HepG2 (cell line): ENCODE results near the gene FHIP2A. TPM values are rescaled to one million over a fixed set of nuclear protein-coding genes. Genes with fewer than 3 reads are reported as not detected.
A peak's percentile ranks its signal among the peaks of the same experiment; 100 is the strongest.

Source experiments
- AGO1 ChIP-seq: fragments of 200-400 bp; formaldehyde crosslinking; IDR thresholded peaks from 2 replicates; pipeline ENCODE4 v1.6.1; 2017; ENCODE audit warnings: mild to moderate bottlenecking, low read depth, low read length, moderate library complexity; ENCODE audit not compliant: poor library complexity, severe bottlenecking
- CBX2 ChIP-seq, 2 experiments: fragments of 200-600 bp in 1 of 2; sonication (generic); formaldehyde crosslinking in 1 of 2; IDR thresholded peaks; 2 replicates each; pipeline versions ENCODE4 v1.7.0 to v1.8.1; 2018 to 2022; ENCODE audit warnings: low read depth in 2 of 2, low read length in 1 of 2, mild to moderate bottlenecking in 1 of 2, missing genetic modification reagents in 1 of 2
- CHD4 ChIP-seq: fragments of 200-600 bp; sonication (generic); IDR thresholded peaks from 2 replicates; pipeline ENCODE4 v1.7.0; 2017; ENCODE audit warnings: mild to moderate bottlenecking, low read length, borderline replicate concordance
- CREBL2 ChIP-seq: sonication (generic); formaldehyde crosslinking; IDR thresholded peaks from 2 replicates; pipeline ENCODE4 v1.8.1; 2023; ENCODE audit warnings: missing genetic modification reagents, mild to moderate bottlenecking, borderline replicate concordance
- FOXC1 ChIP-seq: sonication (generic); formaldehyde crosslinking; IDR thresholded peaks from 2 replicates; pipeline ENCODE4 v1.8.0; 2022; ENCODE audit warnings: mild to moderate bottlenecking, missing genetic modification reagents, borderline replicate concordance
- FOXK1 ChIP-seq: sonication (generic); formaldehyde crosslinking; IDR thresholded peaks from 2 replicates; pipeline ENCODE4 v1.4.0; 2020; ENCODE audit warnings: low read depth, missing genetic modification reagents, borderline replicate concordance
- KMT2B ChIP-seq: IDR thresholded peaks from 2 replicates; pipeline ENCODE4 v1.6.1; 2016; ENCODE audit warnings: missing genetic modification reagents, missing compliant biosample characterization
- LBX2 ChIP-seq: sonication (generic); formaldehyde crosslinking; IDR thresholded peaks from 2 replicates; pipeline ENCODE4 v1.5.0; 2020; ENCODE audit warnings: missing genetic modification reagents, mild to moderate bottlenecking, borderline replicate concordance
- MAFF ChIP-seq: IDR thresholded peaks from 2 replicates; pipeline ENCODE4 v1.6.1; 2011; ENCODE audit warnings: low read depth, low read length, improper control_type of control experiment
- MIXL1 ChIP-seq: IDR thresholded peaks from 2 replicates; pipeline ENCODE4 v1.6.1; 2016
- PCBP2 ChIP-seq: fragments of 200-400 bp; formaldehyde crosslinking; optimal IDR thresholded peaks from 2 replicates; pipeline ENCODE3; 2018; ENCODE audit warnings: low read length, low read depth; ENCODE audit not compliant: poor library complexity, severe bottlenecking
- PHF8 ChIP-seq: sonication (generic); formaldehyde crosslinking; IDR thresholded peaks from 2 replicates; pipeline ENCODE4 v1.5.0; 2020; ENCODE audit warnings: missing genetic modification reagents
- POGZ ChIP-seq: sonication (generic); formaldehyde crosslinking; IDR thresholded peaks from 2 replicates; pipeline ENCODE4 v1.4.0; 2020; ENCODE audit warnings: mild to moderate bottlenecking, missing genetic modification reagents
- STAG1 ChIP-seq: sonication (generic); formaldehyde crosslinking; IDR thresholded peaks from 2 replicates; pipeline ENCODE4 v1.4.0; 2020; ENCODE audit warnings: missing genetic modification reagents
- TBP ChIP-seq: sonication (generic); formaldehyde crosslinking; IDR thresholded peaks from 2 replicates; pipeline ENCODE4 v1.5.0; 2020; ENCODE audit warnings: missing genetic modification reagents
- TOPORS ChIP-seq: sonication (generic); formaldehyde crosslinking; IDR thresholded peaks from 2 replicates; pipeline ENCODE4 v1.8.0; 2023; ENCODE audit warnings: mild to moderate bottlenecking, missing genetic modification reagents
- ZFP41 ChIP-seq: sonication (generic); formaldehyde crosslinking; IDR thresholded peaks from 2 replicates; pipeline ENCODE4 v1.4.0; 2020; ENCODE audit warnings: mild to moderate bottlenecking, missing genetic modification reagents, borderline replicate concordance
- ZFYVE20 ChIP-seq: sonication (generic); formaldehyde crosslinking; IDR thresholded peaks from 2 replicates; pipeline ENCODE4 v1.8.0; 2023; ENCODE audit warnings: low read depth, mild to moderate bottlenecking, moderate library complexity, missing genetic modification reagents, borderline replicate concordance
- ZNF235 ChIP-seq: sonication (generic); formaldehyde crosslinking; IDR thresholded peaks from 2 replicates; pipeline ENCODE4 v1.8.1; 2023; ENCODE audit warnings: mild to moderate bottlenecking, missing genetic modification reagents, borderline replicate concordance
- ZNF441 ChIP-seq: sonication (generic); formaldehyde crosslinking; IDR thresholded peaks from 2 replicates; pipeline ENCODE4 v1.7.0; 2021; ENCODE audit warnings: missing genetic modification reagents, borderline replicate concordance
- ZNF546 ChIP-seq: sonication (generic); formaldehyde crosslinking; conservative IDR thresholded peaks from 2 replicates; pipeline ENCODE4 v1.8.1; 2023; ENCODE audit warnings: mild to moderate bottlenecking, missing genetic modification reagents
- ZSCAN31 ChIP-seq: sonication (generic); formaldehyde crosslinking; IDR thresholded peaks from 2 replicates; pipeline ENCODE4 v1.5.0; 2020; ENCODE audit warnings: low read depth, mild to moderate bottlenecking, missing genetic modification reagents
- polyA plus RNA-seq, 8 experiments: library from polyadenylated mRNA; depleted of rRNA in 3 of 8; stranded (reverse) in 7 of 8; unstranded in 1 of 8; fragments of >200 nt; fragmentation: Illumina TruSeq in 4 of 8; extraction: Trizol in 4 of 8; gene quantifications; 2 replicates each; pipeline versions ENCODE4 v1.2.1 to v1.2.3, GENCODE V29; 2011 to 2016; ENCODE audit warnings: low read depth in 4 of 8, missing spikeins in 1 of 8, mixed read lengths in 1 of 8; ENCODE audit not compliant: insufficient read depth in 1 of 8
- total RNA-seq, 5 experiments: library from RNA; depleted of rRNA; stranded (reverse); fragments of >200 nt; fragmentation: Illumina TruSeq; extraction: Trizol; gene quantifications; 2 replicates each; pipeline ENCODE4 v1.2.3, GENCODE V29; 2016; ENCODE audit warnings: low read depth in 1 of 5
- TF ChIP-seq, protein P1 (sequence below): sonication (generic); formaldehyde crosslinking; IDR thresholded peaks from 2 replicates; pipeline ENCODE4 v1.8.1; 2023; ENCODE audit warnings: mild to moderate bottlenecking, missing genetic modification reagents, borderline replicate concordance
- TF ChIP-seq, protein P2 (sequence below): sonication (generic); formaldehyde crosslinking; IDR thresholded peaks from 2 replicates; pipeline ENCODE4 v1.9.0; 2021; ENCODE audit warnings: missing genetic modification reagents, mild to moderate bottlenecking, borderline replicate concordance
- TF ChIP-seq, protein P3 (sequence below): sonication (generic); formaldehyde crosslinking; IDR thresholded peaks from 2 replicates; pipeline ENCODE4 v1.4.0; 2020; ENCODE audit warnings: missing genetic modification reagents

The FHIP2A gene
- total and polyA plus RNA-seq, 2 of the 13 experiments (the other 11 are each of a cell fraction or from before 2014, with no cell fraction given), result 6.5 to 8.3 TPM

GRCh38 chr10:114821915-114822443 lies 399 bp downstream of the FHIP2A start (continued):
- TF ChIP-seq CBX2 (IDR thresholded peaks at IDR 0.05; ENCODE audit: low read depth, low read length) (no peak), CBX2 (CRISPR knock-in tag; IDR thresholded peaks at IDR 0.05; ENCODE audit: low read depth) (no peak), PHF8 (CRISPR knock-in tag) (peak; percentile 84), TOPORS (CRISPR knock-in tag) (no peak), STAG1 (CRISPR knock-in tag) (no peak), ZSCAN31 (CRISPR knock-in tag) (peak; percentile 8; the same call in 1 of the 2 replicates), ZNF546 (0 out of 2 replicates have a peak, but pooled peaks have one; percentile 62), FOXK1 (CRISPR knock-in tag) (no peak), ZNF235 (CRISPR knock-in tag) (no peak), TBP (CRISPR knock-in tag) (no peak), POGZ (CRISPR knock-in tag) (no peak), ZNF441 (0 out of 2 replicates have a peak, but pooled peaks have one; percentile 53), FOXC1 (CRISPR knock-in tag) (no peak), CREBL2 (no peak), CHD4 (no peak), AGO1 (no peak), MIXL1 (CRISPR knock-in tag) (no peak), KMT2B (CRISPR knock-in tag) (0 out of 2 replicates have a peak, but pooled peaks have one; percentile 14), PCBP2 (no peak), ZFP41 (no peak), MAFF (no peak), LBX2 (CRISPR knock-in tag) (no peak), ZFYVE20 (CRISPR knock-in tag) (no peak)
- TF ChIP-seq, protein P1, sequence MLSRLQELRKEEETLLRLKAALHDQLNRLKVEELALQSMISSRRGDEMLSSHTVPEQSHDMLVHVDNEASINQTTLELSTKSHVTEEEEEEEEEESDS (CRISPR knock-in tag), result no peak
- TF ChIP-seq, protein P2, sequence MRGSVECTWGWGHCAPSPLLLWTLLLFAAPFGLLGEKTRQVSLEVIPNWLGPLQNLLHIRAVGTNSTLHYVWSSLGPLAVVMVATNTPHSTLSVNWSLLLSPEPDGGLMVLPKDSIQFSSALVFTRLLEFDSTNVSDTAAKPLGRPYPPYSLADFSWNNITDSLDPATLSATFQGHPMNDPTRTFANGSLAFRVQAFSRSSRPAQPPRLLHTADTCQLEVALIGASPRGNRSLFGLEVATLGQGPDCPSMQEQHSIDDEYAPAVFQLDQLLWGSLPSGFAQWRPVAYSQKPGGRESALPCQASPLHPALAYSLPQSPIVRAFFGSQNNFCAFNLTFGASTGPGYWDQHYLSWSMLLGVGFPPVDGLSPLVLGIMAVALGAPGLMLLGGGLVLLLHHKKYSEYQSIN, result no peak
- TF ChIP-seq, protein P3, sequence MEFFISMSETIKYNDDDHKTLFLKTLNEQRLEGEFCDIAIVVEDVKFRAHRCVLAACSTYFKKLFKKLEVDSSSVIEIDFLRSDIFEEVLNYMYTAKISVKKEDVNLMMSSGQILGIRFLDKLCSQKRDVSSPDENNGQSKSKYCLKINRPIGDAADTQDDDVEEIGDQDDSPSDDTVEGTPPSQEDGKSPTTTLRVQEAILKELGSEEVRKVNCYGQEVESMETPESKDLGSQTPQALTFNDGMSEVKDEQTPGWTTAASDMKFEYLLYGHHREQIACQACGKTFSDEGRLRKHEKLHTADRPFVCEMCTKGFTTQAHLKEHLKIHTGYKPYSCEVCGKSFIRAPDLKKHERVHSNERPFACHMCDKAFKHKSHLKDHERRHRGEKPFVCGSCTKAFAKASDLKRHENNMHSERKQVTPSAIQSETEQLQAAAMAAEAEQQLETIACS (CRISPR knock-in tag), result no peak
